ENCODE measurements around the gene ZNF343.

ZNF343 gene

DNA sequence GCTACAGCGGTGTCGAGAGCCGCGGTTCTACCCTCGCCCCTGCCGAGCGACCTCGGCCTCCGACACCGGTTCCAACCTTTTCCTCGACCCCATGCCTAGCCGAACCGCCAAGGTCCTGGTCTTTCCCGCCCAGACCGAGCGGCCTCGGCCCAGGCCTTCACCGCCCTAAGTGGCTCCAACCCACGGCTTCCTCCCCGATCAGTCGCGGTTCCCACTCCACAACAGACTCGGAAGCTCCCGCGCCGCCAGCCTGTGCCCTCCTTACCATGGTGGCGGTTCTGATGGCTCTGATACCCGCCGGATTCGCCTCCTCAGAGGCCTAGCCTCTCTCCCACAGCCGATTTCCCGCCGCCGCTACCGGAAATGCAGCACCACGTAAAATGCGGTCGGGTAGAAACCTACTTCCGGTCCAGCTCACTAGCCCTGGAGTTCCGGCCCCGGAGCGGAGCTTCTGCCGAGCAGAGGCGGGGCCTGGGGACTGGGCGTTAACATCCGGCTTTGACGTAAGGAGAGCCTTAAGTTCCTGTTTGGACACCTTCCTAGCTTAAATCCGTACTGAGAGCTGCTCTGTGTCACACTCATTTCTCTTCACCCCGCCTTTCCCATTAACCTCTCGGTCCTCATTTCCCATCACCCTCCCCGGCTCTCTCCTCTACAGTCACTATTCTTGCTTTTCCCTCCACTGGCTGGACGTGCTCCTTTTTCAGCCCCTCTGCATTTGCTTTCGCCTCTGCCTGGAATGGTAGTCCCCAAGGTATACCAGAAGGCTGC is 38.1 kb downstream of the ZNF343 start, which contains the start of gene SNRPB:
Gene SNRPB, minus strand, starts transcription at position 367 of the 771 bp plus-strand sequence. Its CDS starts 99 bp downstream, at position 268.
- peak; percentile 95 to 99 for DNase-seq

DNA sequence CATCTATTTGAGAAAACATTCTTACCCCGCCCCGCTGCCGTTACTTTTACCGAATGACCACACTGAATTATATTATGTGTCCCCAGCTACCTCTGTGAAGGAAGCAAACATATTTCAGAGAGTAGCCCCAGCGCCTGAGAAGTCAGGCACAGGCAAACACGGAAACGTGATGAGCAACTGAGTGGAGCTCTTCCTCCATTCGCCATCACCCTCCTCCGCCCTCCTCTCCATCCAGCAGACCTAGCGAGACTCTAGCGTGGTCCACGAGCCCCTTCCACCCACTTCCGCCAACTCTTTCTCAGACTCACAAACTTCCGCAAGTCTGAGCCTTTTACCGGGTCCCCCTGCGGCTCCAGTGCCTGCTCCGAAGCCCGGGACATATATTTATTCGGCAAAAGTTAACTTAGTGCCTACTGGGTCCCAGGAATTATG is 38.7 kb downstream of the ZNF343 start:
- DNase-seq: peak in 1 of 2 experiments; percentile 41

DNA sequence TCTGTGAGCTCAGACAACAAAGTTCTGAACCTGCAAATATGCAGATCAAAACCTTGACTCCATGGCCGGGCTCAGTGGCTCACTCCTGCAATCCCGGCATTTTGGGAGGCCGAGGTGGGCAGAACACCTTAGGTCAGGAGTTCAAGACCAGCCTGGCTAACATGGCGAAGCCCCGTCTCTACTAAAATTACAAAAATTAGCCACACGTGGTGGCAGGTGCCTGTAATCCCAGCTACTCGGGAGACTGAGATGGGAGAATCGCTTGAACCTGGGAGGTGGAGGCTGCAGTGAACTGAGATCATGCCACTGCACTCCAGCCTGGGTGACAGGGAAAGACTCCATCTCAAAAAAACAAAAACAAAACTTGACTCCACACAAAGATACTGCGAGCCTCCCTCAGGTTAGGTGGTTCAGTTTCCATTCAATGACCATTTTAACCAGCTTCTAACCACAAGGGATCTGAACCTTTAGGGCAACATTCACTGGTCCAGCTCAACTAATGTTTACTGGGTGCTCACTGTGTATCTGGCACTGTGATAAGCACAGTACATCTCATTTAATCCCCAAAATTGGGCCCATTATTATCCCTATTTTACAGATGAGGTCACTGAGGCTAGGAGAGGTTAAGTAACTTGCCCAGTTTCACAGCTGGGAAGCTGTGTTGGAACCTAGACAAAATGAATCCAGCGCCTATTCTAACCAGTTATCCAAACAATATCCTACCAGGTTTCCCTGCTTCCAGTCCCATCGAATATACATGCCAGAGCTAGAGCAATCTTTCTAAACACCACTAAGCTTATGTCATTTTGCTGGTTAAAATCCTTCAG is 39.9 kb downstream of the ZNF343 start:
- DNase-seq: no peak

DNA sequence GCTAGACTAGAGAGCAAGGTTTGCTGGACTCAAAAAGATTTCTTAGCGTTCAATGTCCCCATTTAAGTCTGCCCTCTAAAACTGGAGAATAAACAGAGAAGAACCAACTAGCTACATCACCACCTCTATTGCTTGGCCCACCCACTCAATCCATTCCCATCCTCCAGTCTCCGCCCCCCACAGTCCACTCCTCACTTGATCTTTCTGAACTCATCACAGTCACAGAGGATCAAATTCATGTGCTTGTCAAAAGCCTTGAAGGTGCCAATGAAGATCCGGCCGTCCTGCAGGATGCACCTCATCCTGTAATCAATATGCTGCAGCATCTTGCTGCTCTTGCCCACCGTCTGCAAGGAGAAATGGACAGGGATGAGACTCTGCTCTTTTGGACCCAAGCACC is 41.3 kb downstream of the ZNF343 start:
- DNase-seq: no peak

DNA sequence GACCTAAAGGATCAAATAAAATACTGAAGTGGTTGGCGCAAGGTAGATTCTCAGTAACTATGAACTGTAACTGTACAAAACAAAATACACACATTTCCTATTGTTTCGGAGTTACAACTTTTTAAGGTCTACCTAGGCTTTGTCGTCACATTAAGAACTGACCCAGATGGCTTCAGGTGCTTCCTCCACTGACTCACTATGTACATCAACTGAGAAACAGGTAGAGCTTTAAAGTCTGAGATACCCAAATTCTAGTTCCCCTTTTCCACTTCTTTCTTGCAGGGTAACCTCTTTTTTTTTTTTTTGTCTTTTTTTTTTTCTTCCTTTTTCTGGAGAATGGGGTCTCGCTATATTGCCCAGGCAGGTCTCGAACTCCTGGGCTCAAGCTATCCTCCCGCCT is 43.6 kb downstream of the ZNF343 start:
- DNase-seq: no peak

DNA sequence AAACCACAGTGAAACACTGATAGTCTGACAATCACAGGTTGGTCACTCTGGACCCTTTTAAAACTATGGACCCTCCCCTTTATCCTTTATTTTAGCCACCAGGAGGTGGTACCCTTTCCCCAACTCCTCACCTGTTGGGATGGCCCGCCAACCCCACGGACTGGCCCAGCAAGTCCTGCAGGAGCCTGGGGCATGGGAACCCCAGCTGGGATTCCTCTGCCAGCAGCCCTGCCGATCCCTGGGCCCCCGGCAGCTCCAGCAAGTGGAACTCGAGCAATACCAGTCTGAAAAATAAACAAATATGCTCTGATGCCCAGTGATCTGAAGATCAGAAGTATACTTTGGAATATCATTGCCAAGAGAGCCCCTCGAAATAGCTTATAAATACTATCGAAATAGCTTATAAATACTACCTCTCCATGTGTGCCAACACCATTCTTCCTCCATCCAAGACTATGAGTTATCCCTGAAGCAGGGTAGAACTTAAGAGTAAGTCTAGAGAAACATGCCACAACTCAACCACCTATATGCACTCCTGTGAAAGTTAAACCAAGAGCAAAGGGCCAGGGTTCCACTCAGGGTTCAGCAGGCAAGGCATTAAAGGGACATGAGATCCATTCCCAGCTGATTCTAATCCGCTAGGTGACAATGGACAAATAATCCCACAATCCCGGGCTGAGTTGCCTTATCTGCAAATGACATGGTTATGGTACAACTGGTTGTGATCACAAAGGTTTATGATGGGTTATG is 44.9 kb downstream of the ZNF343 start:
- DNase-seq: no peak

DNA sequence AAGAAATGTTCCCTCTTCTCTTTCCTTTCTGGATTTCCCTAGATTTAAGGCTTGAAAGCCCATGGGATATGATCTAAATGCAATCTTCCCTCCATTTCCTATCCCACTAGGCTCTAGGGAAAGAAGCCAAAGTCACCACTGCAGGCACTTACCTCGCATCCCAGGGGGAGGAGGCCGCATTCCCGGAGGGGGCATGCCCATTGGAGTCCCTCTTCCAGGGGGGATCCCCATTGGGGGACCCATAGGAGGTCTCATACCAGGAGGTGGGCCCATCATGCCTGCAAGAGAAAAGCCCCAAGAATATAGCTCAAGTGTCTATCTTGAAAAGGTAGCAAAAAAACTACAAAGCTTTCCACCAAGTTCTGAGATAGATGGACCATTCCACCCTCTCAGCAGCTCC is 46.2 kb downstream of the ZNF343 start:
- DNase-seq: no peak

DNA sequence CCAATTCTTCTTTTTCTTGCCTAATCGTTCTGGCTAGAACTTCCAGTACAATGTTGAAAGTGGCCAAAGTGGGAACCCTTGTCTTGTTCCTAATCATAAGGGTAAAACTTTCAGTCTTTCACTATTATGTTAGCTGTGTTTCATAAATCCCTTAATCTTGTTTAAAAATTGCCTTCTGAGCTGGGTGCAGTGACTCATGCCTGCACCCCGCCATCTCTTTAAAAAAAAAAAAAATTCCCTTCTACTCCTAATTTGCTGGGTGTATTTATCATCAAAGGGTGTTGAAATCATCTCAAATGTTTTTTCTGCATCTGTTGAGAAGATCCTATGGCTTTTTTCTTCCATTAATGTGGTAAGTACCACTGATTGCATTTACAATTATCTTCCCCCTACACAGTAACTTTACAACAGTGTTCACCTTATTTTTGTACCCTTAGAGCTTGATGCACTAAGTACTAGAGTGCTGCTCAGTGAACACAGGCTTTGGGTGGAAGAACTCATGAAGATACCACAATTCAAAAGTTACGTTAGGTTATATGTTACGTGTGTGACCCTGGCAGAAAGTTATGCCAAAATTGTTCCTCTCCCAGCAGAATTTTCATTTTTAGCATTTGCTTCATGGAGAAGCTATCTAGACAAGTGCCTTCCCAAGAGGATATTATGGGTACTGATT is 47.8 kb downstream of the ZNF343 start:
- DNase-seq: no peak

DNA sequence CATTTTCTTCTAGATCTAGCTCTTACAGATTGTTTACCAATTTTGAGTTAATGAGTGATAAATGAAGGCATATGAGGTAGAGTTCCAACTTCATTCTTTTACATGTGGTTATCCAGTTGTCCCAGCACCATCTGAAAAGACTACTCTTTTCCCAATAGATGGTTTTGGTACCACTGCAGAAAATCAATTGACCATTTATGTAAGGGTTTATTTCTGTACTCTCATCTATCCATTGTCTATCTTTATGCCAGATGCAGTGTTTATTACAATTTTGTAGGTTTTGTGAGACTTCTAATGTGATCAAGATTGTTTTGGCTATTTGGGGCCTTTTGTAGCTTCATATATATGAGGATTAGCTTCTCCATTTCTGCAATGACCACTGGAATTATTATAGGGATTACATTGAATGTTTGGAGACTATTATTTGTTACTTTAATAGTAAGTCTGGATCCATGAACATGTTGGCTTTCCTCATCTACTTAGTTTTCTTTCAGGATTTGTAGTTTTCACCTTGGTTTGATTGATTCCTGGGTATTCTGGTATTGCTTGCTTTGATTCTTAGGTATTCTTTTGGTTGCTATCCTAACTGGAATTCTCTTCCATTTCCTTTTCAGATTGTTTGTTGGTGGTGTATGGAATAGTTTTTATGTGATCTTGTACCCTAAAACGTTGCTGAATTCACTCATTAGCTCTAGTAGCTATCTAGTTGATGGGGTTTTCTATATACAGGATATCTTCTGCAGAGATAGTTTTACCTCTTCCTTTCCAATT is 48.5 kb downstream of the ZNF343 start:
- no peak for DNase-seq

DNA sequence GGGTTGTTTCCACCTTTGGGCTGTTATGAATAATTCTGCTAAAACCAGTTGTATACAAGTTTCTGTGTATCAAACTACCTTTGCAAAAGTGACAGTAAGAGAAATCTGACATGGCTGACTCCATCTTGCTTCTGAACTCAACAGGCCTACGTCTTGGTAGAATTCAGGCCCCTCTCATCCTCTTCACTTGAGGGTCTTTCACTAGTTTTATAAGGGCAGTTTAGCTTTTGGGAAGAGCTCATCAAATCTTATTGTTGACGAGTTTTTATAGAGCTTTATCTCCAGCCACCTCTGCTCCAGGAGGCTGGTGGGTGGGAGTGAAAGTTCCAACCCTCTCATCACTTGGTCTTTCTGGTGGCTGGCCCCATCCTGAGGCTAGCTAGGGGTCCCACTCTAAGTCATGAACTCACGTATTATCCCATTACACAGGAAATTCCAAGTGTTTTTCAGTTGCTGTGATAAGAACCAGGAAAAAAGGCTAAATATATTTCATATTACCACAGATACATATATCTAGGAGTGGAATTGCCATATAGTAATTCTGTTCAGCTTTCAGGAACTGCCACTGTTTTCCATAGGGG is 49.7 kb downstream of the ZNF343 start:
- DNase-seq: no peak

DNA sequence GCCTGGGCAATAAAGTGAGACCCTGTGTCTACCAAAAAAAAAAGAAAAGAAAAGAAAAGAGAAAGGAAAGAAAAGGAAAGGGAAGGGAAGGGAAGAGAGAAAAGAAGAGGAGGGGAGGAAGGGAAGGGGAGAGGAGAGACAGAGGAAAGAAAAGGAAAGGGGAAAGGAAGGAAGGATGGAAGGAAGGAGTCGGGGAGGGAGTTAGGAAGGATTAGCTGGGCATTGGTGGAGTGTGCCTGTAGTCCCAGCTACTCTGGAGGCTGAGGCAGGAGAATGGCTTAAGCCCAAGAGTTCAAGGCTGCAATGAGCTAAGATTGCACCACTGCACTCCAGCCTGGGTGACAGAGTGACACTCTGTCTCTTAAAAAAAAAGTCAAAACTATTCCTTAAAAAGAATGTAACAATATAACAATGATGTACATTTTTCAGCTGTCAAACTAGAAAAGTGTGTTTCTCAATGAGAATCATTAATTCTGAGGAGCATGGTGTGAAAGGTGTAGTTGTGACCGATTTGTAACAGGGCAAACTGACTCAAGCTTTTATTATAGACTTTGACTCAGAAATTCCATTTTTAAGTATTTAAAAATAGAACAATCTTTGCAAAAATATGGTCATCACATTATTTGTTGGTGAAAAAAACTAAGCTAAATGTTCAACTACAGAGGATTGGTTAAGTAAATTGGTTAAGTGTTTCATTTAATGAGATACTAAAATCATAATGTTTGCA is 52.8 kb downstream of the ZNF343 start:
- DNase-seq: no peak

DNA sequence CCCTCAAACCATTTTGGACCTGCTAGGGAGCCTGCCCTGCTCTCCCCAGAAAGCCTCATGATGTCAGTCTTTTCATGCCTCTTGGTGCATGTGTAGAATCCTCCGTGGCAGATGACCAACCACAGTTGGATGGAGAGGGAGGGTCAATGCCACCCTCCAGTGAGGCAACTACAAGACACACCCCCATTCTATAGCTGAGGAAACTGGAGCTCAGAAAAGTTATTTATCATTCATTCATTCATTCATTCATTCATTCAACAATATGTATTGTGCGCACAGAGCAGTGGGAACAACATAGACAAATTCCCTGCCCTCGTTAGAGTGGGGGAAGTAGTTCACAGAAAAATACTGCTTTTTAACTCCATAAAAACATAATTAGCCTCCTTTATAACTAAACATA is 54.9 kb downstream of the ZNF343 start:
- no peak for DNase-seq

DNA sequence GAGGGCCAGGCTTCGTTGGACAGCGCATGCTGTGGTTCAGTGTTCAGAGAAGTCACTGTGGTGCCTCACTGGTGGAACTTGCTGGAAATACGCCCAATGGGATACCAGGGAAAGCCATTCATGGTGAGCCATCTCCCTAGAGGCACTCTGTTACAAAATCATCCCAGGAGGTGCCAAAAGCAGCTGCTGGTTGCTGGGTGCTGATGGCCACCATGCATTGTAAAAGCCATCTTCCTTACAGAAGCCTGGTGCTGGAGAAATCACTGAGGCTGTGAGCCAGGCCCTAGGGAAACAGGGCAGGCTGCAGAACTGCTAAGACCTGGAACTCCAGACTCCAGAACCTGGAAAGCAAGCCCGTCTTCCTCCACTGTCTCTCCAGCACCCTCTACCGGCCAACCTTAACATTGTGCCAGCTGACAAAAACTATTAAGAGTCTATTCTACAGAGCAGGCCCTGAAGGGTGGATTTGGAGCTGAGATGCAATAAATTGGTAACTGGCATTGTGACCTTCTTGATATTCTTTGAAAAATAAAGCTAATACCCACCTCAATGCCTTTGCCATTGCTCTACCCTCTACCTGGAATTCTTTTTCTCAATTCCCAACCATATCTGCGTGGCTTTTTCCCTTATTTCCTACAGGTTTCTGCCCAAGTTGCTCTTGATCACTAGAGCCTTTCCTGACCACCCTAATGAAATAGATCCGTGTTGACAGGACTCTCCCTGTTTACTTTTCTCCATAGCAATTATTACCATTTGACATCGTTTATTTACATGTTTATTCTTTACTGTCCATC is 56.6 kb downstream of the ZNF343 start:
- peak; percentile 46 to 72 for DNase-seq

DNA sequence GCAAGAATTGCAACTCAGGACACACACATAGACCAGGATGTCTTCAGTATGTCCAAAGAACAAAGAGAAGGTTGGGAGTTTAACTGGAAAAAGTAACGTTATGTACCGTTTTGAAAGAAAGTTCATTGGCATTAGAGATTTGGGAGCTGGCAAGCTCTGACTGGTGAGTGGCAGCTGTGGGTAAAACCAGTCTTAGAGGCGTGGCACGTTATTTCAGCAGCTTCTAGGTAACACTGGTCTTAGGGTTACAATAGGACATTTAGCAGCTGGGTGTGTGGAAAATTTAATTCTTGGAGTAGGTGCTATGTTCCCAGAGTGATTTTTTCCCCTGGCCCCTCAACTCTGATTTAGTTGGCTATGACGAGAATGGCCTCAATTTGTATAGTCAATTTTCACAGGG is 57.3 kb downstream of the ZNF343 start:
- DNase-seq: no peak

DNA sequence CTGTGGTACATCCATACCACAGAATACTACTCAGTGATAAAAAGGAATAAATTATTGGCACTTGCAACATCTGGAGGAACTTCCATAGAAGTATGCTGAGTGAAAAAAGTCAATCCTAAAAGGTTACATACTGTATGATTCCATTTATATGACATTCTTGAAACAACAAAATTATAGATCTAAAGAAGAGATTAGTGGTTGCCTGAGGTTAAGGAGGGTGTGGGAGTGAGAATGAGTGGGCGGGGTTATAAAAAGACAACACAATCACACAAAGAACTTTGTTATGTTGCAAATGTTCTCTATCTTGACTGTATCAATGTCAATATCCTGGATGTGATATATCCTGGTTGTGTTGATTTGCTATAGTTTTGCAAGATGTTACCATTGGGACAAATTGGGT is 59.3 kb downstream of the ZNF343 start:
- no peak for DNase-seq

DNA sequence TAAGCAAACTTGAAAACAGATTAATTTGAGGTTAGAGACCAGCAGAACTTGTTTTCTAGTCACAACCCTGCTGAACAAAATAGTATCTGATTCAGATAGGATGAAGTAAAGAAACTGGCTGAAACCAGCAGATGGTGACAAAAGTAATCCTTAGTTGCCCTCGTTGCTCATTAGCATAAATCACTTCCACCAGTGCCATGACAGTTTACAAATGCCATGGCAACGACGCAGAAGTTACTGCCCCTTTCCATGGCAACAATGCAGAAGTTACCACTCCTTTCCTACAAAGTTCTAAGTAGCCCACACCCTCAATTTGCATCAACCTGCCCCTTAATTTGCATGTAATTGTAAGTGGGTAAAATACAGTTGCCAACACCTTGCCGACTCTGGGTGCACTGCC is 61.9 kb downstream of the ZNF343 start:
- no peak for DNase-seq
